Gastroesophageal sphincter (tissue), 4 donors: Measurements from ENCODE around the gene FOXL1. TPM values are rescaled to one million over a fixed set of nuclear protein-coding genes. Genes with fewer than 3 reads are reported as not detected.

Source experiments
- ATAC-seq: fragments of 150-250 bp; one replicate; pipeline ENCODE4 v1.9.1; 2016; ENCODE audit warnings: mild to moderate bottlenecking, moderate library complexity
- H3K27ac ChIP-seq, 4 donors: fragments of 200-600 bp; sonication (generic) in 3 of 4; 1 replicate in 3 of 4; 2 replicates in 1 of 4; pipeline ENCODE4 v1.5.1; 2016 to 2019
- H3K27me3 ChIP-seq: fragments of 200-600 bp; sonication (generic); one replicate; pipeline ENCODE4 v1.5.1; 2019
- H3K36me3 ChIP-seq, 2 donors: fragments of 200-600 bp; sonication (generic); one replicate each; pipeline ENCODE4 v1.5.1; 2019; ENCODE audit warnings: control low read depth in 1 of 2
- H3K4me1 ChIP-seq, 3 donors: fragments of 200-600 bp; sonication (generic); 1 replicate in 2 of 3; 2 replicates in 1 of 3; pipeline ENCODE4 v1.5.1; 2016 to 2019; ENCODE audit warnings: control low read depth in 2 of 3
- H3K4me3 ChIP-seq, 2 donors: fragments of 200-600 bp; sonication (generic); one replicate each; pipeline ENCODE4 v1.5.1; 2019; ENCODE audit warnings: mild to moderate bottlenecking in 1 of 2, moderate library complexity in 1 of 2
- H3K9me3 ChIP-seq, 3 donors: fragments of 200-600 bp; sonication (generic); one replicate each; pipeline ENCODE4 v1.5.1; 2017 to 2019; ENCODE audit warnings: control low read depth in 2 of 3
- EP300 ChIP-seq: sonication (generic); formaldehyde crosslinking; IDR thresholded peaks from one replicate; pipeline ENCODE4 v1.6.1; 2017; ENCODE audit warnings: antibody characterized with exemption, mild to moderate bottlenecking
- POLR2A ChIP-seq, 2 donors: fragments of 450-650 bp; IDR thresholded peaks; one replicate each; pipeline ENCODE4 v1.6.1; 2017; ENCODE audit warnings: antibody characterized with exemption in 2 of 2, mild to moderate bottlenecking in 2 of 2, moderate library complexity in 1 of 2
- POLR2AphosphoS5 ChIP-seq: sonication (generic); formaldehyde crosslinking; IDR thresholded peaks from one replicate; pipeline ENCODE4 v1.6.1; 2017; ENCODE audit warnings: antibody characterized with exemption
- WGBS, 2 donors: methylation state at CpG; one replicate each; pipeline ENCODE4 v1.1.5; 2018; ENCODE audit warnings: low coverage in 1 of 2; 5-methylcytosine and 5-hydroxymethylcytosine counted together
- total RNA-seq, 4 donors: library from RNA; depleted of rRNA; stranded (reverse); fragments of >200 nt; gene quantifications; one replicate each; pipeline ENCODE4 v1.1.0, GENCODE V29; 2016
- TF ChIP-seq, protein P1 (sequence below), 4 experiments: fragments of 200-600 bp in 2 of 4; fragments of 450-650 bp in 2 of 4; sonication (generic) in 1 of 4; IDR thresholded peaks; one replicate each; pipeline ENCODE4 v1.5.1; 2017 to 2019; ENCODE audit warnings: antibody characterized with exemption in 4 of 4, mild to moderate bottlenecking in 2 of 4, moderate library complexity in 2 of 4

Gene FOXL1
- total RNA-seq, 4 donors from 2014 or later = 0.25 to 0.81 (median 0.58) TPM; not detected in 1

DNA sequence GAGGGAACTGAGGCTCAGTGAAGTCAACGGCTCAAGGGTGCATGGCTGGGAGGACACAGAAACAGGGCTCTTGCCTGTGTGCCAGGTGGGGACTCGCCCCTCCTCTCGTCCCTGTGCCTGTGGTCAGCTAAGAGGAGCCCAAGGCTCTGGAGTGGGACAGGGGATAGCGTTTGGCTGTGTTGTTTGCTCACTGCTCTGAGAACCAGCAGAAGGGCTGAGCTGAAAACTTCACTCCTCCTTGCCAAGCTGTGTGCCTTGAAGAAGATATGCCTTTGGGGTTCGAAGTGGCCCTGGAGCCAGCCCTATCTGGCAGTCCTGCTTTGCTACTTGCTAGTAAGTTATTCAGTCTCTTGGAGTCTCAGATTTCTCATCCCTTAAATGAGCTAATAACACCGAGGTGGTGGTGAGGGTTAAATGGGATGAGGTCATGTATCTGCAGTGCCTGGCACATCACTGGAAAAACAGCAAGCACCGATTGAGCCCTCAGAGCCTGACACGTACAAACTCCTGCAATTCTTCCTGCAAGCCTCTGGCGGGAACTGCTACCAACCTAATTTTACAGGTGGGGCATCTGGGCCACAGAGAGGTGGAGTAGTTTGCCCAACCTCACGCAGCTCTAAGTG, 17.7 kb downstream of the FOXL1 start:
- no peak overlapping the region for H3K27ac ChIP-seq

DNA sequence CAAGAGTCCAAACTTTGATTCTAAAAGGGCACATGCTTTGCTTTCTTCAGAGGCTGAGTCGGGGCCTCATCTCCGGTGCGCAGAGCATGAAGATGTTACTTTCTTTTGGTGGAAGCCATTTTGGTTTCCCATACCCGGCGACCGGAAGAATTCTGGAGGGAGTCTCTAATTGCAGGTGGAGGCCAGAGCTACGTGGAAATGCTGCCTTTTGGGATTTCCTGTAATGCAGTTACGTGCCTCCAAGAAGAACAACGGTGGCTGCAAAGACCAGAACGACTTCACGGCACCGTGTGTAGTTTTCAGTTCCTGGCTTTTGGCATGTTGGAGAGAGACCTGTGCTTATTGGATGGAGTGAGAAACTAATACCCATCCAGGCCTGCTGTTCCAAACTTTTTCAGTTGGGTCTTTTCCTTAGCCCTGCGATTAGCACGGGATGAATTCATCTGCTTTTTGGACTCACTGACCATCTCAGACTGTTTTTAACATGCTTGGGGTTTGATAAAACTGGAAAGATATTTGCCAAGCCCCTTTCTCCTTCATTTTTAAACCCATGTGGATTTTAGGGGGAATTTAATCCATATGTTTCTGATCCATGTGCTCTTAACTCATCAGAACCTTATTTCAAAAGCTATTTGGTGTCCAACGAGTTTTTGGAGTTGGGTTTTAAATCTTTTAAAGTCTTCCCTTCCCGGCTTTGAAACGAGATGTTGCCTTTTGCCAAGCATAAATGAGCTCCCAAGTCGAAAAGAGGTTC, 19.0 kb downstream of the FOXL1 start:
- 78 to 88% methylated on average over 12 to 14 of the region's 18 CpGs for WGBS, 2 donors
- Histone ChIP-seq H3K36me3 (no peaks in the 10 kb centered on the region), H3K27me3 (peaks cover 89% of the 10 kb centered on the region), H3K27ac (no peak overlapping the region), H3K9me3 (peaks cover 0 to 9% (median 0%) of the 10 kb centered on the region in 3 donors), H3K4me1 (peaks cover 0 to 15% (median 0%) of the 10 kb centered on the region in 3 donors), H3K4me3 (no peak overlapping the region)
- ATAC-seq = no peak
- TF ChIP-seq POLR2AphosphoS5 = no peak
- TF ChIP-seq, protein P1, sequence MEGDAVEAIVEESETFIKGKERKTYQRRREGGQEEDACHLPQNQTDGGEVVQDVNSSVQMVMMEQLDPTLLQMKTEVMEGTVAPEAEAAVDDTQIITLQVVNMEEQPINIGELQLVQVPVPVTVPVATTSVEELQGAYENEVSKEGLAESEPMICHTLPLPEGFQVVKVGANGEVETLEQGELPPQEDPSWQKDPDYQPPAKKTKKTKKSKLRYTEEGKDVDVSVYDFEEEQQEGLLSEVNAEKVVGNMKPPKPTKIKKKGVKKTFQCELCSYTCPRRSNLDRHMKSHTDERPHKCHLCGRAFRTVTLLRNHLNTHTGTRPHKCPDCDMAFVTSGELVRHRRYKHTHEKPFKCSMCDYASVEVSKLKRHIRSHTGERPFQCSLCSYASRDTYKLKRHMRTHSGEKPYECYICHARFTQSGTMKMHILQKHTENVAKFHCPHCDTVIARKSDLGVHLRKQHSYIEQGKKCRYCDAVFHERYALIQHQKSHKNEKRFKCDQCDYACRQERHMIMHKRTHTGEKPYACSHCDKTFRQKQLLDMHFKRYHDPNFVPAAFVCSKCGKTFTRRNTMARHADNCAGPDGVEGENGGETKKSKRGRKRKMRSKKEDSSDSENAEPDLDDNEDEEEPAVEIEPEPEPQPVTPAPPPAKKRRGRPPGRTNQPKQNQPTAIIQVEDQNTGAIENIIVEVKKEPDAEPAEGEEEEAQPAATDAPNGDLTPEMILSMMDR (IDR thresholded peaks at IDR 0.05) = no peak
- no peak for TF ChIP-seq POLR2A (IDR thresholded peaks at IDR 0.05)
- TF ChIP-seq EP300 = no peak

More for the DNA sequence above, 17.7 kb downstream of the FOXL1 start:
- Histone ChIP-seq H3K9me3 (peaks cover 0 to 5% (median 0%) of the 10 kb centered on the region in 3 donors), H3K36me3 (no peaks in the 10 kb centered on the region), H3K4me1 (peaks cover 0 to 15% (median 0%) of the 10 kb centered on the region in 3 donors), H3K4me3 (no peak overlapping the region), H3K27me3 (peaks cover 89% of the 10 kb centered on the region)
- no peak for ATAC-seq
- no CpG with 5 or more reads among the region's 10 CpGs for WGBS, 2 donors
- TF ChIP-seq POLR2A (IDR thresholded peaks at IDR 0.05) (no peak), EP300 (no peak), POLR2AphosphoS5 (no peak)
- TF ChIP-seq, protein P1 (IDR thresholded peaks at IDR 0.05) = no peak

DNA sequence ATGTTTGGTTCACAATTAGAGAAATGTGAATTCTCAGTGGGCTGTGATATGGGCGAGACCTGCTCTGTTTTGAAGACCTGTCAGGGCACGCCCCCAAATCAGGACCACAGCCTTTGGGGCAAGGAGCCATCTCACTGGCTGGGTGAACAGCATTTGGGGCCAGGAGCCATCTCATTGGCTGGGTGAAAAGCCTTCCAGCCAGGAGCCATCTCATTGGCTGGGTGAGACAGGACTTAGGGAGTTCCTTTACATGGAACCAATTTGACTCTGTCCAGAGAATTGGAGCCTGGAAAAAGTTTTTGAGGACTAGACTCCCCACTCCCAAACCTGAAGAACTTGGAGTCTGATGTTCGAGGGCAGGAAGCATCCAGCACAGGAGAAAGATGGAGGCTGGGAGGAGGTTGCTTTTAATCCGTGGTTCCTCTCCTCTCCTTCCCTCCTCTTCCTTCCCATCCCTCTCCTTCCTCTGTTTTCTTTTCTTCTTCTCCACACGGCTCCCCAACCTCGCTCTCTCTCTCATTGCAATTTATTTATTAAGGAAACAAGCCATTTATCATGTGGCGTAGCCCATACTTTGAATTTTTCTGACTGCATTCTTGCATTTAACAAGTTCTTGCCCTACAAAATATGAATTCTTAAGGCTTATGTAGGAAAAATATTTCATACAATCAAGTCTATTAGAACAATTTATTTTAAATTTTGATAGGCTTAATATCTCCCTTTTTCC, 19.7 kb downstream of the FOXL1 start:
- H3K9me3 ChIP-seq = peaks cover 0 to 9% (median 0%) of the 10 kb centered on the region in 3 donors
- H3K36me3 ChIP-seq = no peaks in the 10 kb centered on the region
- no peak for ATAC-seq
- TF ChIP-seq EP300 = no peak
- peaks cover 89% of the 10 kb centered on the region for H3K27me3 ChIP-seq
- WGBS, 2 donors = 25 to 52% methylated on average over 4 to 7 of the region's 7 CpGs
- H3K27ac ChIP-seq = no peak overlapping the region
- H3K4me3 ChIP-seq = no peak overlapping the region
- peaks cover 0 to 15% (median 0%) of the 10 kb centered on the region in 3 donors for H3K4me1 ChIP-seq

DNA sequence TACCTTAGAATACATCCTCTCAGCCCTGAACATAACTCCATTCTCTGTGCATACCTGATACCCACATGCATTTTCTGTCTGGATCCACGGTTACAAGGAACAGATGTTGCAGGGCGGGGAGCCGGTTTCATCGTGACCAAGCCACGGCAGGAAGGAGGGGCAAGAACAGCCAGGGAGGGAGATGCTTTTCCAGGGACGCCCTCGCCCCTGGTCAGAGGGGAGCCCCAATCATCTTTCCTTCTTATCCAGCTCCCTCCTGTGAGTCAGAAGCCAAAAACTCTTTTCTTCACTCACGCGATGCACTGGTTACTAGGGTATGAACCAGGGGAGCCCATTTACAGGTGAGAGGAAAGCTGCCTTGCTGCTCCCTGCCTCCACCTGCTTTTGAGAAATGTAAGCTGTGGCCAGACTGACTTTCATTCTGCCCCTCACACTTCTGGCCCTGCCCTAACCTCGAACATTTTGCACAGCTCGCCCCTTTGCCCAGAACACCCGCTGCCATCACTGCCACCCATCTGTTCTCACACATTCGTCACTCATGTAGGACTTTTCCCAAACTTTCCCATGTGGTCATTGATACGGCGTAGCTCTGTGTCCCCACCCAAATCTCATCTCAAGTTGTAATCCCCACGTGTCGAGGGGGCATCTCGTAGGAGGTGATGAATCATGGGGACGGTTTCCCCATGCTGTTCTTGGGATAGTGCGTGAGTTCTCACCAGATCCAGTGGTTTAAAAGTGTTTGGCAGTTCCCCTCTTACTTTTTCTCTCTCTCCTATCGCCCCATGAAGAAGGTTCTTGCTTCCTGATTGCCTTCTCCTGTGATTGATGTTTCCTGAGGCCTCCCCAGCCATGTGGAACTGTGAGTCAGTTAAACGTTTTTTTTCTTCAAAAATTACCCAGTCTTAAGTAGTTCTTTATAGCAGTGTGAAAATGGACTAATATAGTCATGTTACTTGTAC, 20.5 kb downstream of the FOXL1 start:
- Histone ChIP-seq H3K9me3 (peaks cover 0 to 9% (median 0%) of the 10 kb centered on the region in 3 donors), H3K4me3 (no peak overlapping the region), H3K27me3 (peaks cover 84% of the 10 kb centered on the region), H3K27ac (no peak overlapping the region), H3K4me1 (peaks cover 0 to 14% (median 0%) of the 10 kb centered on the region in 3 donors), H3K36me3 (no peaks in the 10 kb centered on the region)
- no peak for ATAC-seq
- no peak for TF ChIP-seq POLR2AphosphoS5
- TF ChIP-seq EP300 = no peak
- TF ChIP-seq, protein P1 (IDR thresholded peaks at IDR 0.05) = no peak
- no peak for TF ChIP-seq POLR2A (IDR thresholded peaks at IDR 0.05)
- 51 to 70% methylated on average over 15 to 18 of the region's 22 CpGs for WGBS, 2 donors
